Measurements from ENCODE around the gene SHROOM3. TPM values are rescaled to one million over a fixed set of nuclear protein-coding genes. Genes with fewer than 3 reads are reported as not detected.

The SHROOM3 gene
- total RNA-seq, 2 experiments from 2014 or later = not detected

- no peaks in the 10 kb centered on the region for H3K36me3 ChIP-seq (ENCODE audit: insufficient read depth, low read length)
- H3K4me3 ChIP-seq (ENCODE audit: low read length) = no peak overlapping the region
- peaks cover 82% of the 10 kb centered on the region for H3K27me3 Mint-ChIP-seq
- H3K9me3 Mint-ChIP-seq = no peaks in the 10 kb centered on the region
- peaks cover 0 to 5% of the 10 kb centered on the region in 2 experiments for H3K9me3 ChIP-seq (ENCODE audit: control insufficient read depth in 1 of 2, insufficient read depth in 1 of 2, low read length in 2 of 2)
- H3K27me3 ChIP-seq (ENCODE audit: control insufficient read depth in 1 of 2, insufficient read depth in 2 of 2, low read length in 2 of 2) = peaks cover 20 to 35% of the 10 kb centered on the region in 2 experiments
- DNase-seq (no peak), ATAC-seq (ENCODE audit: poor library complexity) (no peak)
- TF ChIP-seq, protein P1, sequence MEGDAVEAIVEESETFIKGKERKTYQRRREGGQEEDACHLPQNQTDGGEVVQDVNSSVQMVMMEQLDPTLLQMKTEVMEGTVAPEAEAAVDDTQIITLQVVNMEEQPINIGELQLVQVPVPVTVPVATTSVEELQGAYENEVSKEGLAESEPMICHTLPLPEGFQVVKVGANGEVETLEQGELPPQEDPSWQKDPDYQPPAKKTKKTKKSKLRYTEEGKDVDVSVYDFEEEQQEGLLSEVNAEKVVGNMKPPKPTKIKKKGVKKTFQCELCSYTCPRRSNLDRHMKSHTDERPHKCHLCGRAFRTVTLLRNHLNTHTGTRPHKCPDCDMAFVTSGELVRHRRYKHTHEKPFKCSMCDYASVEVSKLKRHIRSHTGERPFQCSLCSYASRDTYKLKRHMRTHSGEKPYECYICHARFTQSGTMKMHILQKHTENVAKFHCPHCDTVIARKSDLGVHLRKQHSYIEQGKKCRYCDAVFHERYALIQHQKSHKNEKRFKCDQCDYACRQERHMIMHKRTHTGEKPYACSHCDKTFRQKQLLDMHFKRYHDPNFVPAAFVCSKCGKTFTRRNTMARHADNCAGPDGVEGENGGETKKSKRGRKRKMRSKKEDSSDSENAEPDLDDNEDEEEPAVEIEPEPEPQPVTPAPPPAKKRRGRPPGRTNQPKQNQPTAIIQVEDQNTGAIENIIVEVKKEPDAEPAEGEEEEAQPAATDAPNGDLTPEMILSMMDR (IDR thresholded peaks at IDR 0.05) = no peak
- H3K4me1 ChIP-seq (ENCODE audit: insufficient read depth, low read length) = peaks cover 6% of the 10 kb centered on the region
- intact Hi-C loops (cut with DNase I, micrococcal nuclease) = no loop called here
- H3K27ac Mint-ChIP-seq = no peak overlapping the region
- ChIA-PET POLR2A (no interaction called here), CTCF (no interaction called here)
- no peak overlapping the region for H3K4me3 Mint-ChIP-seq
- H3K4me1 Mint-ChIP-seq (ENCODE audit: low read depth) = peaks cover 6% of the 10 kb centered on the region
- H3K36me3 Mint-ChIP-seq (ENCODE audit: low read depth) = no peaks in the 10 kb centered on the region
- no peak overlapping the region for H3K27ac ChIP-seq (ENCODE audit: low read depth in 1 of 2, low read length in 2 of 2)
These were observed 147.2 kb downstream of the SHROOM3 start for GRCh38 chr4:76582074-76582816.

DNA sequence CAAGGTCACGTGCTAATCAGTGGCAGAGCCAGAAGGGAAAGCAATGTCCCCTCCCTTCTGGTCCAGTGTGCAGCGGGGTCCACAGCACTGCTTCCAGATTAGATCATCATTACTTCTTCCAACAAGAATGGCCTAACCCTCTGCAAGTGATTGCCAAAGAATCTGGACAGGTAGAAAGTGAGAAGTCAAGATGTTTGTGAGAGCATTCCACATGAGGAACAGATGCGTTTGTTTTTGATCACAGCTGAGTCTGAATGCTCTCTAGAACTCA is 147.7 kb downstream of the SHROOM3 start:
- Histone ChIP-seq H3K36me3 (ENCODE audit: insufficient read depth, low read length) (no peaks in the 10 kb centered on the region), H3K4me3 (ENCODE audit: low read length) (no peak overlapping the region), H3K9me3 (ENCODE audit: control insufficient read depth in 1 of 2, insufficient read depth in 1 of 2, low read length in 2 of 2) (peaks cover 0 to 5% of the 10 kb centered on the region in 2 experiments), H3K27ac (ENCODE audit: low read depth in 1 of 2, low read length in 2 of 2) (no peak overlapping the region), H3K4me1 (ENCODE audit: insufficient read depth, low read length) (peaks cover 6% of the 10 kb centered on the region), H3K27me3 (ENCODE audit: control insufficient read depth in 1 of 2, insufficient read depth in 2 of 2, low read length in 2 of 2) (peaks cover 20 to 36% of the 10 kb centered on the region in 2 experiments)
- Mint-ChIP-seq H3K4me1 (ENCODE audit: low read depth) (peaks cover 6% of the 10 kb centered on the region), H3K9me3 (no peaks in the 10 kb centered on the region), H3K4me3 (no peak overlapping the region), H3K36me3 (ENCODE audit: low read depth) (no peaks in the 10 kb centered on the region), H3K27ac (no peak overlapping the region), H3K27me3 (peaks cover 80% of the 10 kb centered on the region)
- ChIA-PET POLR2A (no interaction called here), CTCF (no interaction called here)
- DNase-seq = no peak
- TF ChIP-seq, protein P1 (IDR thresholded peaks at IDR 0.05) = no peak
- intact Hi-C loops (cut with DNase I, micrococcal nuclease) = no loop called here
- ATAC-seq (ENCODE audit: poor library complexity) = no peak

- intact Hi-C loops (cut with DNase I, micrococcal nuclease) = no loop called here
- ATAC-seq (ENCODE audit: poor library complexity) (no peak), DNase-seq (no peak)
- no peaks in the 10 kb centered on the region for H3K9me3 Mint-ChIP-seq
- H3K36me3 Mint-ChIP-seq (ENCODE audit: low read depth) = no peaks in the 10 kb centered on the region
- H3K4me3 ChIP-seq (ENCODE audit: low read length) = no peak overlapping the region
- H3K27me3 ChIP-seq (ENCODE audit: control insufficient read depth in 1 of 2, insufficient read depth in 2 of 2, low read length in 2 of 2) = peaks cover 24 to 47% of the 10 kb centered on the region in 2 experiments
- no peak overlapping the region for H3K4me3 Mint-ChIP-seq
- no peak overlapping the region for H3K27ac Mint-ChIP-seq
- TF ChIP-seq, protein P1 (IDR thresholded peaks at IDR 0.05) = no peak
- H3K36me3 ChIP-seq (ENCODE audit: insufficient read depth, low read length) = no peaks in the 10 kb centered on the region
- no peak overlapping the region for H3K27ac ChIP-seq (ENCODE audit: low read depth in 1 of 2, low read length in 2 of 2)
- H3K27me3 Mint-ChIP-seq = peaks cover 86% of the 10 kb centered on the region
- H3K4me1 ChIP-seq (ENCODE audit: insufficient read depth, low read length) = peaks cover 6% of the 10 kb centered on the region
- ChIA-PET POLR2A (interaction anchor here (0.7 kb wide), 2 partner anchors 17 to 206 kb away, joined by 3 read pairs; no protein-coding TSS in a partner anchor), CTCF (interaction anchor here (1.0 kb wide), 1 partner anchor 11 kb away, joined by 3 read pairs; no protein-coding TSS in a partner anchor)
- H3K4me1 Mint-ChIP-seq (ENCODE audit: low read depth) = peaks cover 6% of the 10 kb centered on the region
- H3K9me3 ChIP-seq (ENCODE audit: control insufficient read depth in 1 of 2, insufficient read depth in 1 of 2, low read length in 2 of 2) = peaks cover 0 to 5% of the 10 kb centered on the region in 2 experiments
These were observed 149.5 kb downstream of the SHROOM3 start for GRCh38 chr4:76584241-76585152.
